Measurements from ENCODE around the gene NEURL2.

- no peak for TF ChIP-seq CTCF (conservative IDR thresholded peaks at IDR 0.05; ENCODE audit: low read depth, low read length)
- TF ChIP-seq EZH2 (IDR thresholded peaks at IDR 0.05; ENCODE audit: borderline replicate concordance, low read depth, low read length, poor library complexity, severe bottlenecking) = no peak
These were observed 19.0 kb upstream of the NEURL2 start for GRCh38 chr20:45909817-45910669.

All from A673 (cell line).